Hematopoietic multipotent progenitor cell treated with erythropoietin and hydrocortisone succinate and interleukin-3 and kit ligand, for 17 days (in vitro differentiated cells): Measurements from ENCODE around the gene INPP5A.
"Not testable (repeated sequence)": the region's sequence is repeated elsewhere in the genome, so short reads cannot be mapped to it uniquely, and the experiment has no call there.

ENCODE experiments used
- DNase-seq: peaks from one replicate; pipeline ENCODE4 v3.0.0-alpha.2; 2015; ENCODE audit warnings: low spot score

INPP5A gene

GRCh38 chr10:132662186-132662920, 124.8 kb downstream of the INPP5A start:
- DNase-seq, result no peak

GRCh38 chr10:132663666-132664365, 126.2 kb downstream of the INPP5A start:
- no peak for DNase-seq

- DNase-seq, result no peak
Measured at GRCh38 chr10:132664407-132664806, 126.8 kb downstream of the INPP5A start.

GRCh38 chr10:132664883-132665282, 127.3 kb downstream of the INPP5A start:
- no peak for DNase-seq

GRCh38 chr10:132665946-132666704, 128.5 kb downstream of the INPP5A start:
- DNase-seq, result no peak

GRCh38 chr10:132666705-132667341, 129.2 kb downstream of the INPP5A start:
- DNase-seq, result no peak

GRCh38 chr10:132667342-132668047, 129.9 kb downstream of the INPP5A start:
- DNase-seq, result no peak

- no peak for DNase-seq
Measured at GRCh38 chr10:132668048-132668394, 130.4 kb downstream of the INPP5A start.

GRCh38 chr10:132669208-132669861, 131.7 kb downstream of the INPP5A start:
- no peak for DNase-seq

GRCh38 chr10:132670546-132671227, 133.1 kb downstream of the INPP5A start:
- no peak for DNase-seq

- DNase-seq, result peak; percentile 63
Measured at GRCh38 chr10:132671228-132672154, 133.9 kb downstream of the INPP5A start.

- DNase-seq, result not testable (repeated sequence)
Measured at GRCh38 chr10:132673746-132674145, 136.2 kb downstream of the INPP5A start.

- no peak for DNase-seq
Measured at GRCh38 chr10:132674311-132674710, 136.7 kb downstream of the INPP5A start.

GRCh38 chr10:132675031-132675740, 137.6 kb downstream of the INPP5A start:
- DNase-seq, result no peak

- no peak for DNase-seq
Measured at GRCh38 chr10:132676193-132676891, 138.8 kb downstream of the INPP5A start.

GRCh38 chr10:132677096-132677472, 139.5 kb downstream of the INPP5A start:
- no peak for DNase-seq

GRCh38 chr10:132677473-132678227, 140.1 kb downstream of the INPP5A start:
- no peak for DNase-seq
